Endothelial cell of umbilical vein (primary cell): ENCODE measurements around the gene RELCH. TPM values are rescaled to one million over a fixed set of nuclear protein-coding genes. Genes with fewer than 3 reads are reported as not detected.

ENCODE experiments used
- BruUV-seq: library from RNA; stranded (reverse); fragments of 400-500 nt; replicated peaks from 2 replicates; lab custom pipeline; 2021; lab: Mats Ljungman, UMichigan
- CTCF ChIA-PET: fragments of 300-600, 350-600 bp; sonication (Branson Sonifier 250); formaldehyde crosslinking; loops from one replicate; lab custom pipeline; 2021; ENCODE audit warnings: antibody characterized with exemption, inconsistent platforms; lab: Charles Lee
- POLR2A ChIA-PET: fragments of 300-600, 350-600 bp; sonication (Branson Sonifier 250); formaldehyde crosslinking; loops from one replicate; lab custom pipeline; 2021; ENCODE audit warnings: antibody characterized with exemption, inconsistent platforms; lab: Charles Lee
- DNase-seq: peaks from one replicate; pipeline ENCODE4 v3.0.0-alpha.2; 2011; ENCODE audit warnings: low read depth, low spot score
- FAIRE-seq: peaks from 2 replicates; lab custom pipeline; 2011; peaks lifted over from hg19 to GRCh38; lab: Jason Lieb, UNC
- H2AFZ ChIP-seq: 2 replicates; pipeline ENCODE4 v1.6.0; 2012; ENCODE audit warnings: low read depth, low read length, control low read depth, inconsistent platforms
- H3K27ac ChIP-seq: 2 replicates; pipeline ENCODE4 v1.5.1; 2011; ENCODE audit warnings: low read depth, mild to moderate bottlenecking, control low read depth, low read length, moderate library complexity; ENCODE audit not compliant: insufficient read depth
- H3K27me3 ChIP-seq, 2 experiments: 2 replicates each; pipeline versions ENCODE4 v1.6.0 to v1.6.1; 2011; ENCODE audit warnings: low read length in 2 of 2, mixed read lengths in 1 of 2; ENCODE audit not compliant: control insufficient read depth in 2 of 2, insufficient read depth in 2 of 2
- H3K36me3 ChIP-seq, 2 experiments: 2 replicates in 1 of 2; 3 replicates in 1 of 2; pipeline ENCODE4 v1.5.1; 2011; ENCODE audit warnings: low read length in 2 of 2, mild to moderate bottlenecking in 1 of 2, moderate library complexity in 1 of 2; ENCODE audit not compliant: control insufficient read depth in 2 of 2, insufficient read depth in 2 of 2; ENCODE audit errors: extremely low read depth in 1 of 2
- H3K4me1 ChIP-seq: 3 replicates; pipeline ENCODE4 v1.5.1; 2011; ENCODE audit warnings: mild to moderate bottlenecking, low read length; ENCODE audit not compliant: control insufficient read depth, insufficient read depth; ENCODE audit errors: extremely low read depth
- H3K4me2 ChIP-seq: 2 replicates; pipeline ENCODE4 v1.6.1; 2011; ENCODE audit warnings: low read length, control low read depth, mixed read lengths; ENCODE audit not compliant: insufficient read depth
- H3K4me3 ChIP-seq, 3 experiments: fragments of 200-600 bp in 1 of 3; sonication (generic), shearing (Covaris generic) in 1 of 3; replicated peaks in 1 of 3; 2 replicates each; pipeline ENCODE4 v1.5.1; 2011 to 2016; ENCODE audit warnings: control low read depth in 3 of 3, low read length in 3 of 3, mild to moderate bottlenecking in 2 of 3, inconsistent platforms in 1 of 3, low read depth in 1 of 3, moderate library complexity in 1 of 3; ENCODE audit not compliant: insufficient read depth in 1 of 3
- H3K79me2 ChIP-seq: 2 replicates; pipeline ENCODE4 v1.6.0; 2012; ENCODE audit warnings: low read length, inconsistent platforms; ENCODE audit not compliant: control insufficient read depth, insufficient read depth
- H3K9ac ChIP-seq: replicated peaks from 2 replicates; pipeline ENCODE3; 2011; ENCODE audit warnings: low read length, control low read depth; ENCODE audit not compliant: insufficient read depth; ENCODE audit errors: extremely low read depth
- H3K9me1 ChIP-seq: replicated peaks from 3 replicates; pipeline ENCODE4 v1.6.0; 2011; ENCODE audit warnings: mild to moderate bottlenecking, low read length; ENCODE audit not compliant: control insufficient read depth, insufficient read depth; ENCODE audit errors: extremely low read depth
- H3K9me3 ChIP-seq: replicated peaks from 2 replicates; pipeline ENCODE4 v1.5.1; 2012; ENCODE audit warnings: low read length, inconsistent platforms; ENCODE audit not compliant: control insufficient read depth, insufficient read depth
- H4K20me1 ChIP-seq: replicated peaks from 2 replicates; pipeline ENCODE3; 2011; ENCODE audit warnings: mild to moderate bottlenecking, low read length; ENCODE audit not compliant: control insufficient read depth, insufficient read depth; ENCODE audit errors: extremely low read depth
- EZH2 ChIP-seq: IDR thresholded peaks from 2 replicates; pipeline ENCODE4 v1.6.1; 2012; ENCODE audit warnings: borderline replicate concordance, low read depth, mild to moderate bottlenecking, moderate library complexity, low read length, inconsistent platforms; ENCODE audit not compliant: severe bottlenecking
- FOS ChIP-seq: IDR thresholded peaks from 2 replicates; pipeline ENCODE4 v1.6.1; 2011; ENCODE audit warnings: mild to moderate bottlenecking, low read length, moderate library complexity, borderline replicate concordance; ENCODE audit not compliant: insufficient read depth
- GATA2 ChIP-seq: IDR thresholded peaks from 2 replicates; pipeline ENCODE4 v1.7.0; 2011; ENCODE audit warnings: low read depth, mild to moderate bottlenecking, moderate library complexity, mixed read lengths, low read length; ENCODE audit not compliant: insufficient read length, insufficient read depth
- JUN ChIP-seq: IDR thresholded peaks from 2 replicates; pipeline ENCODE4 v1.6.1; 2011; ENCODE audit warnings: borderline replicate concordance, low read depth; ENCODE audit not compliant: insufficient read length, insufficient read depth
- MYC ChIP-seq: IDR thresholded peaks from one replicate; pipeline ENCODE4 v1.6.1; 2011; ENCODE audit warnings: mild to moderate bottlenecking, low read depth, low read length
- POLR2A ChIP-seq: IDR thresholded peaks from 2 replicates; pipeline ENCODE4 v1.6.1; 2012; ENCODE audit warnings: low read depth, mild to moderate bottlenecking, control low read depth, low read length
- POLR2AphosphoS5 ChIP-seq: IDR thresholded peaks from 2 replicates; pipeline ENCODE4 v1.6.1; 2012; ENCODE audit warnings: low read depth, mild to moderate bottlenecking, control low read depth, low read length, moderate library complexity; ENCODE audit not compliant: insufficient read depth
- dilution Hi-C: fragments of 300-500 bp; cut with MboI; formaldehyde crosslinking; loops from one replicate; pipeline ENCODE4 v1.15.0; 2019; ENCODE audit warnings: low sequenced_read_pairs; ENCODE audit not compliant: extremely low pct_ligation_motif_present
- intact Hi-C: fragments of 100-400 bp; cut with micrococcal nuclease; formaldehyde crosslinking; loops from one replicate; pipeline ENCODE4 v1.10.0; 2022
- polyA plus RNA-seq, 4 experiments: library from polyadenylated mRNA; depleted of rRNA in 3 of 4; stranded (reverse) in 3 of 4; unstranded in 1 of 4; fragments of >200 nt; gene quantifications; 2 replicates each; pipeline versions ENCODE4 v1.2.1 to v1.2.3, GENCODE V29; 2011 to 2012; ENCODE audit warnings: missing spikeins in 1 of 4
- total RNA-seq: library from RNA; stranded (reverse); gene quantifications from 2 replicates; pipeline ENCODE4 v1.2.3, GENCODE V29; 2021
- TF ChIP-seq, protein P1 (sequence below): IDR thresholded peaks from 2 replicates; pipeline ENCODE4 v1.6.1; 2011; ENCODE audit not compliant: insufficient read depth, insufficient read length
- TF ChIP-seq, protein P2 (sequence below), 2 donors: IDR thresholded peaks; 1 replicate in 1 of 2; 2 replicates in 1 of 2; pipeline ENCODE4 v1.5.1; 2011; ENCODE audit warnings: low read length in 2 of 2, mild to moderate bottlenecking in 2 of 2, moderate library complexity in 2 of 2, control low read depth in 1 of 2, inconsistent platforms in 1 of 2, low read depth in 1 of 2; ENCODE audit not compliant: insufficient read depth in 1 of 2; ENCODE audit errors: extremely low read depth in 1 of 2

Gene RELCH
- total and polyA plus RNA-seq, 2 donors (not counting 3 experiments of a cell fraction or from before 2014, with no cell fraction given): 6.6 to 25.2 TPM

DNA sequence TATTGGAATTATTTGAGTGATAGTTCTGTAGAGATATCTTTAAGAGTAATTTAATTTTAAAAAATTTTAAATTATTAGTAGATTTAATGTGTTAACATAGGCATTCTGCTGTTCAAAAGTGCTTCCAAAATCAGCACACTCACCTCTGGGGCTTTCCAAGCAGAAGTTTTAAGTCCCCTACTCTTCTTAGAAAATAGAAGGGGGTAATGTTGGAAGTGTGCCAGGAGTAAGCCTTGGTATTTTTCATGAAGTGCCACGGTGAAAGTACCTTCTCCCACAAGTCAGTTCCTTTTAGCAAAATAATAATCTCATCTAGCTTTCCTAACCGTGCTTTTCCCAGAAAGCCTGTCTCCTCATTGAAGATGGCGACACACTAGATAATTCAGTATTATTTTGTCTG is 134.1 kb downstream of the RELCH start:
- Histone ChIP-seq H3K9me1 (no peaks in the 10 kb centered on the region), H3K27me3 (no peaks in the 10 kb centered on the region), H2AFZ (no peak overlapping the region), H3K27ac (no peak overlapping the region), H3K79me2 (no peaks in the 10 kb centered on the region), H4K20me1 (no peaks in the 10 kb centered on the region), H3K4me2 (no peak overlapping the region), H3K9me3 (no peaks in the 10 kb centered on the region), H3K4me1 (peaks cover 19% of the 10 kb centered on the region), H3K36me3 (no peaks in the 10 kb centered on the region), H3K4me3 (no peak overlapping the region), H3K9ac (no peak overlapping the region)
- FAIRE-seq (no peak), DNase-seq (no peak)
- ChIA-PET POLR2A (no interaction called here), CTCF (interaction anchor here (2.2 kb wide), 1 partner anchor 72 kb away, joined by 6 read pairs; no protein-coding TSS in a partner anchor)
- intact Hi-C loops (no loop called here), dilution Hi-C loops (no loop called here)
- TF ChIP-seq MYC (no peak), GATA2 (no peak), POLR2AphosphoS5 (no peak), EZH2 (no peak)
- TF ChIP-seq, protein P1, sequence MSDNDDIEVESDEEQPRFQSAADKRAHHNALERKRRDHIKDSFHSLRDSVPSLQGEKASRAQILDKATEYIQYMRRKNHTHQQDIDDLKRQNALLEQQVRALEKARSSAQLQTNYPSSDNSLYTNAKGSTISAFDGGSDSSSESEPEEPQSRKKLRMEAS: no peak
- no TSS peak for BruUV-seq

- H3K79me2 ChIP-seq: no peaks in the 10 kb centered on the region
- peaks cover 39% of the 10 kb centered on the region for H3K4me1 ChIP-seq
- intact Hi-C loops (no loop called here), dilution Hi-C loops (no loop called here)
- TF ChIP-seq FOS (no peak), MYC (no peak), GATA2 (no peak), POLR2AphosphoS5 (no peak), POLR2A (no peak), EZH2 (no peak), JUN (no peak)
- TF ChIP-seq, protein P1: no peak
- TF ChIP-seq, protein P2, sequence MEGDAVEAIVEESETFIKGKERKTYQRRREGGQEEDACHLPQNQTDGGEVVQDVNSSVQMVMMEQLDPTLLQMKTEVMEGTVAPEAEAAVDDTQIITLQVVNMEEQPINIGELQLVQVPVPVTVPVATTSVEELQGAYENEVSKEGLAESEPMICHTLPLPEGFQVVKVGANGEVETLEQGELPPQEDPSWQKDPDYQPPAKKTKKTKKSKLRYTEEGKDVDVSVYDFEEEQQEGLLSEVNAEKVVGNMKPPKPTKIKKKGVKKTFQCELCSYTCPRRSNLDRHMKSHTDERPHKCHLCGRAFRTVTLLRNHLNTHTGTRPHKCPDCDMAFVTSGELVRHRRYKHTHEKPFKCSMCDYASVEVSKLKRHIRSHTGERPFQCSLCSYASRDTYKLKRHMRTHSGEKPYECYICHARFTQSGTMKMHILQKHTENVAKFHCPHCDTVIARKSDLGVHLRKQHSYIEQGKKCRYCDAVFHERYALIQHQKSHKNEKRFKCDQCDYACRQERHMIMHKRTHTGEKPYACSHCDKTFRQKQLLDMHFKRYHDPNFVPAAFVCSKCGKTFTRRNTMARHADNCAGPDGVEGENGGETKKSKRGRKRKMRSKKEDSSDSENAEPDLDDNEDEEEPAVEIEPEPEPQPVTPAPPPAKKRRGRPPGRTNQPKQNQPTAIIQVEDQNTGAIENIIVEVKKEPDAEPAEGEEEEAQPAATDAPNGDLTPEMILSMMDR (IDR thresholded peaks at IDR 0.05; ENCODE audit: extremely low read depth in 1 of 2, insufficient read depth in 1 of 2, low read depth in 1 of 2, low read length in 2 of 2): no peak
- H3K36me3 ChIP-seq: no peaks in the 10 kb centered on the region
- no peak for FAIRE-seq
- CTCF ChIA-PET: interaction anchor here (1.0 to 2.3 kb wide), 6 partner anchors 8 to 260 kb away, joined by 3 to 12 read pairs (median 4); no protein-coding TSS in a partner anchor
- H2AFZ ChIP-seq: no peak overlapping the region
- H4K20me1 ChIP-seq: no peaks in the 10 kb centered on the region
- no peak overlapping the region for H3K27ac ChIP-seq
- H3K9me3 ChIP-seq: no peaks in the 10 kb centered on the region
- no peak overlapping the region for H3K4me2 ChIP-seq
- no peak for DNase-seq
- no peaks in the 10 kb centered on the region for H3K27me3 ChIP-seq
- no peaks in the 10 kb centered on the region for H3K9me1 ChIP-seq
- no TSS peak for BruUV-seq
- H3K4me3 ChIP-seq: no peak overlapping the region
- POLR2A ChIA-PET: no interaction called here
- H3K9ac ChIP-seq: no peak overlapping the region
Observed at GRCh38 chr18:62323483-62324180, 136.6 kb downstream of the RELCH start.
